ENCODE measurements around the gene SC5D.

The SC5D gene

DNA sequence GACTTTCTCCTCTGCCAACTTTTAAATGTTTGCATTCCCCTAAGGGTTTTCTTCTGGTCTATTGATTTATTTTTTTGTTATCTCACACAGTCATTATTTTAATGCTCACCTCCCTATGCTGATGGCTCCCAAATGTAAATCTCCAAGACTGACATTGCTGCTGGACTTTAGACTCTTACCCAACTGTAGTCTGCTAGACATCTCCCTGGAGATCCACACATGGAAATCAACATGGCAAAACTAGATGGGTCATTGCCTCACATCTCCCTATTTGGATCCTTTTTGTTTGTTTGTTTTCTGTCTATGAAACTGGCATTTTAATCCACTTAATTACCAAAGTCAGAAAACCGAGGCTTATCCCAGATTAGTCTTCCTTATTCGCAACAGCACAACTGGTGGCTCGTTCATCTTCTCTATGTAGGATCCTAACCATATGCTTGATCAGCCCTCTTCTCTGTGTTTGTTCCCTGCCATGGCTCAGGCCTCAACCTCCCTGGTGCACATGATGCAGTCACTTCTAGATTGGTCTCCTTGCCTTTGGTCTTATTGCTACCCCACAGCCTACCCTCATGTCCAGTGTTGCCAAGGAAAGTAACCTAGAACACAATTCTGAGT, 37.3 kb downstream of the SC5D start:
- DNase-seq (ENCODE audit: low spot score): no peak

DNA sequence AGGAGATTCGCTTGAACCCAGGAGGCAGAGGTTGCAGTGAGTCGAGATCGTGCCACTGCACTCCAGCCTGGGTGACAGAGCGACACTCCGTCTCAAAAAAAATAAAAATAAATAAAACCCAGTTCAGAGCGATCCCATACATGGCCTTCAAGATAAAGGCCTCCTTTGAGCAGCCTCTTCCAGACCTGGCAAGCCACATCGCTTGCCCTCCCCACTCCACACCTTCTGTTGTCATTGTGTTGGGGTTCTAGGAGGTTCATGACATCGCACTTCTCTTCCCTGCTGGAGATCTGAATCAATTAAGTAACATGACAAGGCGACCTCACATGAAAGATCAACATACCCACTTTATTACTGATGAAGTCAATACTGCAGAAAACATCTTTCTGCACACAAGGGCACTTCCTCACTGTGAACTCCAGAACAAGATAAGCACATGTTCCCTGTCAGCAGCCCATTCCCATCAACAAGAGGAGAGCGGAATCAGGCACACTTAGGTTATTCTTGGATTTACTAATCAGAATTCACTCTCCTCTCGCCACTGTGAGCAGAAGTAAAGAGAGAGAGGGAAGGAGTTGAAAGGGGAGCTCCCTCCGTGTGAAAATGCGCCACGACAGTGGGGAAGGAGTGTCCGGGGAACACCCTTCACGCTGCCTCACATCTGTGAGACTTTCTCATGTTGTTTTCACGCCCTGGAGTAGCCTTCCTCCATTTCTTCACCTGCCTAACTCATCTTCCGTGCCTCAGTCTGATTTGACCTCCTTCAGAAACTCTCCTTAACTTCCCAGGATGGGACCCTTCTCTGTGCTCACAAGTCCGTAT, 38.3 kb downstream of the SC5D start:
- DNase-seq (ENCODE audit: low spot score): no peak

DNA sequence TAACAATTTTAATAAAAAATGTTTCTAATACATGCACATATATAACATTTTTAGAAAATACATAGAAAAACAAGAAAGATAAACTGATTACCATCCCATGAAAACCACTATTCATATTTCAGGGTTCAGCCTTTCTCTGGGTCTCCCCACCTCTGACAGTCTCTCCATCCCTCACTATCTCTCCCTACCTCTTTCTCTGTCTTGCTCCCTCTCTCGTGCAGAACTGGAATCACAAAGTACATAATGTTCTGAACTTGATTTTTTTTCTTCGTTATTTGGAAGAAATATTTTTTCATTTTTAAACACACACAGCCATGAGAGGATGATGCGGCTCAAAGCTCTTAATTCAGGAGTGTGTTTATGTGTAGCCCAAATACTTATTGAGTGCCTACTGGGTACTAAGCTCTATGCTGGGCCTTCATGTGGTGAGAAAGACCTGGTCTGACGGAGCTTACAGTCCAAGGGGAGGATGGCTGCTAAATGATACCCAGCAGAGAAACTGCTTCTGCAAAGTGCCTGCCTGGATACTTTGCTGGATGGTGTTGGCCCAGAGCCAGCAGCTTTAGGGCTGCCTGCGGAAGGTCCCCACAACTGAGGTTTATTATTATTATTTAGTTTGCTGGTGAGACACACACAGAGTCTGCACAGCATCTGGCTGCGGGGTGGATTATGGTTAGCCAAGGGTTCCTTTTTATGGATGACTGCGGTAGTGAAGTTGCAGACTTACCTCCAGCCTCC, 42.6 kb downstream of the SC5D start:
- no peak for DNase-seq (ENCODE audit: low spot score)

DNA sequence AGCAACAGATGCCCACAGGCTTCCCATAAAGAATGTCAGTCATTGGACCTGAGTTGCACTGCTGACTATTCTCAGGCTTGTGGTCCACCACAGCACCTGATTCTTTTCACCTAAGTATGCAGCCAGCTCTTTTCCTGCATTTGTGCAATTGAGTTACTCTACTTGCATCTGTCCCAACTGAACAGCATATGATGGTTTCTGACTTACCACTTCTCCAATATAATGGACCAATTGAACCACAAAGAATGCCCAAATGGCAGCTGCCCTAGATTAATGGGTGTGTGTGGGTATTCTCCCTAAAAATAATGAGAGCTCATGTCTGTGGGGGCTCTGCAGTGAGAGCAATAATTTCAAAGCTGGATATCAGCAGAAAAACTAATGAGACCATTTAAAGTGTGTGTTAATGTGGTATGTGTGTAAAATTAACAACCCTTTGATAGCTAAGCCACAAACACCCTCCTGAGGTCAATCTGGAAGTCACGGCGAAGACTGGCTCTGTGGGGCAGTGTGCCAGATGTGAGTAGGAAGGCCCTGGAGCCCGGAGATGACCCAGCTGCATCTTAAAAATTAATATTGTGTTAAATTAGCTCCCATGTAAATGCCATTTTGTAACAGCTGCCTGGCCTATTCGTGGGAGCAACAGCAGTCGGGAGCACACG, 43.8 kb downstream of the SC5D start:
- DNase-seq (ENCODE audit: low spot score): no peak

DNA sequence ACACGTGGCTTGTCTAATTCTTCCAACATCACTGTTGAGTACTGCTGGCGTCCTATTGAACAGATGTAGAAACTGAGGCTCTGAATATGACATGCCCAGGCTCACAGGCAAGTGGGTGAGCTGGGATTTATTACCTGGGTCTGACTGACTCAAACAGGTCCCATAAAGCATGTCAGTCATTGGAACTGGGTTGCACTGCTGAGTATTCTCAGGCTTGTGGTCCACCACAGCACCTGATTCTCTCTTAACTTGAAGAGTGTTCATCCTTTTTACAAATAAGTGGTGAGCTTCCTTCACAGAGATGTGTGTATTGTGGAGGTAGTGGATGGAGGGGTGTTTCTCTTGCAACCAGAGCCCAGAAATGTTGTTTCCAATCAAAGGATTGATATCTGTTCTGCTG, 44.5 kb downstream of the SC5D start:
- no peak for DNase-seq (ENCODE audit: low spot score)

DNA sequence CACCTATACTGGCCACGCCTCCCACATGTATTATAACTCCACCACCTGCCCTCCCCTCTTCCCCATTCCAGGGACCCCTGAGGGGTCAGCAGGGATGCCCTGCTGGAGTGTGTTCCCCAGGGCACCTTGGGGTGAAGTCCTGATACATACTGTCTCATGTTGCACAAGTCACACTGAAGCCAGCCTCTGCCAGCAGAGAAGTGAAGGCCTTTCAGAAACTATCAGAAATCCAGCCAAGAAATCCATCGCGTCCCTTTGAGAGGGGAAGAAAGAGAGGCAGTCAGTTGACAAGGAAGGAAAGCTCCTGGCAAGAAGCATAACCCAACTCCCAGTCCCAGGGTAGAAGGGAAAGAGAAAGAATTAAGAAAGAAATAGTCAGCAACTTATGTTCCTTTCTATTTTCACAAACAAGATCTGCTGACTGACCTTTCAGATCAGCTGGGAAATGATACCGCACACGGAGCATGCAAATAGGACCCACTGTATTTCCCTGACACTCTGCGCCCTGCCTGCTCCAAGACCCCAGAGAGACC, 45.2 kb downstream of the SC5D start:
- no peak for DNase-seq (ENCODE audit: low spot score)

DNA sequence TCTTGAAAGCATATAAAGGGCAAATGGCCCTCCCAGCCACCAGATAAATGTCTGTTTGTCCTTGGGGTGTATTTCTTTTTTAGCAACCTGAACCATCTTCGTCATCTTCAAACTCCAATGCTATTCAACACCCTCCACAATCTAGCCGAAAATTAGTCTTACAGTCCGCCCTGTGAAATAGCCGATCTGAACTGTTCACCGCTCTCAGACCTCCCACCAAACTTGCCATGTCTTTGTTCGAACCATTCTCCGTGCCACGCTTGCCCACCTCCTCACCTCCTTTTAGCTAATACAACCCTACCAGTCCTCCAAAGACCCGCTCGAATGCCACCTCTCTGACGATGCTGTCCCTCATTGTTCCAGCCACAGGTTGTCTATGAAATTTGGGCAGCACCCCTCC, 46.0 kb downstream of the SC5D start:
- DNase-seq (ENCODE audit: low spot score): no peak

DNA sequence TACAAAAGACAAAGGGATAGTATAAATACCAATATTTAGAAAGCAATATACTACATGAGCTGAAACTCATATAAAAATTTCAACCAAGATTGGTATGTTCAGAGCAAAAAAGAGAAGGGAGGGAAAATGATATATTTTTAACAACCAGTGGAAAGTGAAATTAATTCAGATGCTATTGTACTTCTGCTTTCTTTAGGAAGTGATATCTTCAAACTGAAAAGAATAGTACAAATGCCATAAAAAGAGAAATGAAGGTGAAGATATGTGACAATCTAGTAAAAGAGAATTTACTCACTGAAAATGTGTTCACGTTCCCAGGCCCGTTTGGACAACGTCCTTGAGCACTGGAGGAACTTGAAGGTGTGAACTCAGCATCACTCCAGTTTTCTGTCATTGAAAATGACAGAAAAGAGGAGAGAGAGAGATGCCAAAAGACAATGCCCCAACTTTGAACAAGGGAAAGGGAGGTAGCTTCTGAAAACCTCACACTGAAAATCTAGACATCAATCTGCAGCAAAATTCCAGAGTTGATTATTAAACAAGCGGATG, 47.5 kb downstream of the SC5D start:
- DNase-seq (ENCODE audit: low spot score): no peak

DNA sequence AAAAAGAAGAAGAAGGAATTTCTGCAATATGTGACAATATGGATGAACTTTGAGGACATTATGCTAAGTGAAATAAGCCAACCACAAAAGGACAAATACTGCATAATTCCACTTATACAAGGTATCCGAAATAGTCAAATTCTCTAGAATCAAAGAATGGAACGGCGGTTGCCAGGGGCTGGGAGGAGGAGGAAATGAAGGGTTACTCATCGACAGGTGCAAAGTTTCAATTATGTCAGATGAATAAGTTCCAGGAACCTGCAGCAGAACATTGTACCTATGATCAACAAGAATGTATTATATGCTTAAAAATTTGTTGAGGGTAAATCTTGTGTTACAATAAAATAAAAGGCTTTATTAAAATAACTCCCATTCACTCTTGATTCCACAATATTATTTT, 49.0 kb downstream of the SC5D start:
- no peak for DNase-seq (ENCODE audit: low spot score)

DNA sequence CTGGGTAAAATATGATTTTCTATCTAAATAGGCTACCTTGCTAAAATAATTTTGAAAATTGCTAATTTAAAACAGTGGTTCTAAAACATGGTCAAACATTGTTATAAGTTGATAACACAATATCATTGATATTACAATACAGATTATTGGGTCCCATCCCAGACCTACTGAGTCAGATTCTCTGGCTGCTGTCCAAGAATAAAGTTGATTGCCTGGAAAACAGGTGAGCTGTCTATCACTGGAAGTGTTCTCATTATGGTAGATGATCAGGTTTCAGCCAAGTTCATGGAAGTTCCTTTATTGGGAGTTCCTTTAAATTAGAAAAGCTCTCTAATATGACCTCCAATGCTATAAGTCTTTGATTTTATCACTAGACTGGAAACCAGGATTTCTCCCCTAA, 52.3 kb downstream of the SC5D start:
- no peak for DNase-seq (ENCODE audit: low spot score)

DNA sequence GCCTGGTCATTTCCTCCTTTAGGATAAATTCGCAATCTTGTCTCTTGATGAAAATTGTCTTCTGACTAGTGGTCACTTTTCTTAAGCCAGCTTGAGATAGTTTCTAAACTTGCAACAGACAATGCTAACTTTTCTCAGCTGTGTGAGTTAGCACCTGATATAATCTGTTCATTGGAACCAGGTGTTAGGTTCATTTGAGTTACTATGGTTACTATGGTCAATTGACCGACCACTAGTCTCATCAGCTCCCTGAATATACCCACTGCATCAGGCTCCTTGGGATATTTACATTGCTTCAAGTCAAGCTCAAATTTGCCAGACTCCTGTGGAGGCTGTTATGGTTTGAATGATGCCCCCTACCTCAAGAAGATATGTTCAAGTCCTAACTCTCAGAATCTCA, 54.5 kb downstream of the SC5D start:
- no peak for DNase-seq (ENCODE audit: low spot score)

DNA sequence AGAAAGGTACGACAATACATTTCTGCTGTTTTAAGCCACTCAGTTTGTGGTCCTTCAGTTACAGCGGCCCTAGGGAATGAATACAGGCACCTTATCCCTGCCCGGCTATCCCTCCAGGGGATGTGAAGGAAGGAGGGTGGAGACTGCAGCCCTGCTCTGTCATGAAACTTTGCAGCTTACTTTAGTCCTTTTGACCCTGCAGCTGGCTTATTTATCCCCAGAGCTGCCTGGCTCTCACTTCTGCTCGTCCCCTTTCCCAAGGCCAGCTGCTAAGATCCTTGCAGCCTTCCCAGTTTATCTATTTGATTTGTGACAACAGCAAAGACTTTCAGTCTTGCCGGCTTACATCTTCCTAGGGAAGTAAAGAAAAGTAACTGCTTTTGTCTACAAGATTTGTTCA, 55.2 kb downstream of the SC5D start:
- no peak for DNase-seq (ENCODE audit: low spot score)

DNA sequence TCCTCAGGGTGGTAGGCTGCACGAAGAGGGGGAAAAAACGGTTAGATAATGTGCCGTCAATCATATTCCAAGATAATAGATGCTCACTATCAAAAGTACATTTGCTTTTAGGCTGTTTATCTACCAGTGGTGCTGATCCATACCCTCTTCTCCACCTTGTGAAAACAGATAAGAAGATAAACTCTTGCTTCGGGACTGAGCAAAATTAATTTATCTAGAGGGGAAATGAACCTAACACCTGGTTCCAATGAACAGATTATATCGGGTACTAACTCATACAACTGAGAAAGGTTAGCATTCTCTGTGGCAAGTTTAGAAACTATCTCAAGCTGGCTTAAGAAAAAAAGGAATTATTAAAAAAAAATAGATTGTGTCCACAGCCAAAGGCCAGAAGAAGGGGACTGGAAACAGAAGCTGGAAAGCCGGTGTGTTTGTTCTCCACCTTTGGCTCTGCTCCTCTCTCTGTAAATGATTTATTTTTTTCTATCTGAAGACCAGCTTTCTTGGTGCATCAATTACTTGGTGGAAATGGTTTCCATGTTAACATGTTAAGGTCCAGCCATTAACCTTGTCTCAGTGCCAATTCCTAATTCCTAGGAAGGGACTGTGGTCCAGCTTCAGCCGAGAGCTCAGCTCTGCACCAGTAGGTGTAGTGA, 55.8 kb downstream of the SC5D start:
- no peak for DNase-seq (ENCODE audit: low spot score)

DNA sequence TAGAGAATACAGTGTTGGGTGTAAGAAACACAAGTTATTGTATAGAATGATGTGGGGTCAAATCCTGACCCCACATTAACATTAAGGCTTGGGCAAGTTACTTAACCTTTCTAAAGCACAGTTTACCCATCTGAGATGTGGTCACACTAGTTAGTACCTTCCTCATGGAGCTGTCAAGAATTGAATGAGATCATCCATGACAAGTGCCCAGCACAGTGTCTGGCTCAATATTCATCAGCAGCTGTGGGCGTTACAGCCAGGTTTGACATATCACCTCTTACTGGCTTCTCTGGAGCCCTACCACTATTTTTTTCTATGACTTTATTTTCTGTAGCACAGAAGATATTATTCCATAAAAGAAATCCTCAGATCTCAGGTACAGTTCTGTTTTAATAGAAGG, 57.2 kb downstream of the SC5D start:
- no peak for DNase-seq (ENCODE audit: low spot score)

DNA sequence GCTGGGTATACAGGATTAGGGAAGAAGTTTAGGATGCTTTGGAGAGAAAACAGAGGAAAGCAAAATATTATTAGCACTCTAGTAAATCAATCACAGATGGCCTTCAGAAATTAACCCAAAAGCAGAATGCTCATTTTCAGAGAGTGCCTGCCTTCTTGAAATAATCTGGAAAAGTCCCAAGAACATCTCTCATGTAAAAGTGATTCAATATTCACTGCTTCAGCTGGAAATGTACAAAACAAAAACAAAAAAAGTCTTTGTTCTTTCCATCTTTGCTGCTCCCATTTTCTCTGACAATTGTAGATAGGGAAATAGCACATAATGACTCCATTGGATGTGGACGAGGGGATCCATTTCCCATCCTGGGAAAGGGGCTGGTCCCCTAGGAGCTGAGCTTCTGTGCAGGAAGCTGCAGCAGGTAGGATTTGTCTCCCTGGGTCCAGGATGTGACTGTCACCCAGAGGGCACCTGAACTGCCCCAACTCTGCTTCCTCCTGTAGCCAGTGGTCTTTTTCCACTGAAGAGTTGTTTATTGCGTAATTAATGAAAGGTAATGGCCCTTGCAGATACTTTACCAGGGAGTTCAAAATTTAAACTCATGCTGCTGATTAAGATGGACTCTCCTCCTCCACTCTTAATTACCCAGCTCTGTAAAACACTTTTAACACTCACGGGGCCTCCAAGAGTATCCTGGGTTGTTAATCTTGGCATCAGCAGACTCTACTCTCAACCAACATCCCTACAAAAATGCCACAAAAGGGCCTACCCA, 57.9 kb downstream of the SC5D start:
- no peak for DNase-seq (ENCODE audit: low spot score)

DNA sequence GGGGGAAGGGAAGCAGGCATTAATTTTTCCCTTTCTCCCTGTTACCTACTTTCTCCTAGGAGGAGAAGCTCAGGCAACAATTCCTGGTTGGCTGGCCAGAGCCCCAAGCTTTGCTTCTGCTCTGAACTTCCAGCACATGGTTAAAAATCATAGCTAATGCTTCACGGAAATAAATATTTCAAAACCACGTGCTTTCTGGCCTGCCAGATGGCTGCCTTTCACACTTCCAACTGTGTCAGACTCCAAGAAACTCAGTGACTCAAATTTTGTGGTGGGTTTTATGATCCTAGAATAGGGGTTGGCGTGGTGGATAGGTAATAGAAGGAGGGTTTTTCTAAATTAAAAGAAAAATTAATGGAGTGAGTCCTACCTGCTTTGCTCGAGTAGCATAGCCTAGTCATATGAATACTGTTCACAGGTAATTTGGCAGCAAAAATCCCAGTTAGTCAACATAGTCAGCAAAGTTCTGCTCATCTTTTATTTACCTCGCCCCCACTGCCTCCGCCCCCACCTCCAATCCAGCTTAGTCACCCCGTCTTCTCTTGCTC, 58.6 kb downstream of the SC5D start:
- no peak for DNase-seq (ENCODE audit: low spot score)

DNA sequence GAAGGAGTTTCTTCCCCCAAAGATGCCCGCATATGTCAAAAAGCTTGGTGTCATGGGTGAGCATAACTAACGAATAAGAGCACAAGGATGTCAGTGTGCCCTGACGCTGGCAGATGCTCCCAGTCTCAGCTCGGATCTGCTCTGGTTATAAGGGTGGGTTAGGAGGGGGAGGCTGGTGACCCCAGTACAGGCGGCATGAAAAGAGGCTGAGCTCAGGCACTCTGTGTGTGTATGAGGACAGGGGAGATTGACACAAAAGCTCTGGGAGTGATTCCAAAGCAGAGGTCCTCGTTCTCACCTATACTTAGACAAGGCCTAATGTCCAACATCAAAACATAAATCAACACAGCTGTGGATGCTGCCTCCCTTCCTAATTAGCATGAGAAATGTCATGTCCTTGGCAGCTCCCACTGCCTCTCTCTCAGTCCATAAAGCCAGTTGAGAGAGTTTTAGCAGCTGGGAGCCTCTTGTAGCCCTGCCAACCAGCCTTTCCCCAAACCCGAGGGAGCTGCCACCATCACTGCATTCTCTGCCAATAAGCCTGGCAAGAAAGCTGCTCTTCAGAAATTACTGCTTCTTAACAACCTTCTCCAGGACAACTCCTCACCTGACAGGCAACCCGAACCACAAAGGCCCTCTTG, 59.8 kb downstream of the SC5D start:
- no peak for DNase-seq (ENCODE audit: low spot score)

DNA sequence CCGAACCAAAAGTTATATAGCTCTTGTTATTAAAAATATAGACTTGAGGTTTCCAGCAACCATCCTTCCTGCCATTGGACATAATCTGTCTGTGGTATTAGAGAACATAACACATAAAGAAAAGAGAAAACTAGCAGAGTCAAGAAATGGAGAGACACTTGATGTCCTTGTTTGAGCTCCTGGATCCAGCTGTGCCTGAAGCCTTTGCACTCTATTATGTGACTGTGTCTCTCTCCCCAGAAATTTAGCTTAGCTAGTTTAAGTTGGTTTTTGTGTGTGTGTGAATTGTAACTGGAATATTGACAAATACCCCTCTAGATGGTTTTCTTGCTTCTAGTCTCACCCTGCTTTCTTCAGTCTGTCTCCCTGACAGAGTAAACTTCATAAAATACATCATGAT, 61.6 kb downstream of the SC5D start:
- no peak for DNase-seq (ENCODE audit: low spot score)

DNA sequence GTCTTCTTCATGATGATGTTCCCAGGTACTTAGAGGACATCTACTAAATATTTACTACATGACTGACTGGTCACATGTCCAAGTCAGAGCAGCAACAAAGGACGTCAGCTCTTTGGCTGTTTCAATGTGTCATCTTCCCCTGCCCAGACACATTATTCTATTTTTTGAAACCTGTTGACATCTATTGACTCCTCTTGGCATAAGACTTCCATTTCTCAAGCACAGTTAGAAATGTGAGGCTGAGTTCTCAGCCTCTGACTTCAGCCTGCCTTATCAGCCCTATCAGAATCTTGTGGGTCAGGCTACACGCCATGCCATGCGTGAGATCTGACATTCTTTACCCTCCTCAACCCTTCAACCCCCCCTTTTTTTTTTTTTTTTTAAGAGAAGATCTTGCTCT, 63.8 kb downstream of the SC5D start:
- DNase-seq (ENCODE audit: low spot score): no peak
